ENCODE data around the gene DIS3L2. TPM values are rescaled to one million over a fixed set of nuclear protein-coding genes. Genes with fewer than 3 reads are reported as not detected.

The DIS3L2 gene
- total RNA-seq, 1 donor from 2014 or later: 24.0 TPM

GRCh38 chr2:232139786-232140562 is 178.5 kb downstream of the DIS3L2 start:
- H3K4me2 ChIP-seq (ENCODE audit: low read length): peak overlapping the region; percentile 37
- Mint-ChIP-seq H3K27ac (ENCODE audit: unreplicated experiment) (no peak overlapping the region), H3K4me3 (ENCODE audit: unreplicated experiment) (no peak overlapping the region), H3K9me3 (ENCODE audit: unreplicated experiment) (no peaks in the 10 kb centered on the region), H3K27me3 (ENCODE audit: low read depth, unreplicated experiment) (no peaks in the 10 kb centered on the region), H3K4me1 (ENCODE audit: low read depth, unreplicated experiment) (peaks cover 5% of the 10 kb centered on the region), H3K36me3 (ENCODE audit: low read depth, unreplicated experiment) (peaks cover 2% of the 10 kb centered on the region)
- H3K27me3 ChIP-seq (ENCODE audit: insufficient read depth, low read length): no peaks in the 10 kb centered on the region
- H2AFZ ChIP-seq (ENCODE audit: low read depth, low read length): no peak overlapping the region
- H3K36me3 ChIP-seq (ENCODE audit: insufficient read depth, low read length): no peaks in the 10 kb centered on the region
- no peak for FAIRE-seq
- no peaks in the 10 kb centered on the region for H4K20me1 ChIP-seq (ENCODE audit: insufficient read depth, low read length)
- H3K4me3 ChIP-seq (ENCODE audit: insufficient read depth, low read depth, low read length): no peak overlapping the region
- H3K4me1 ChIP-seq (ENCODE audit: insufficient read depth, low read length): peaks cover 9% of the 10 kb centered on the region
- H3K27ac ChIP-seq (ENCODE audit: low read depth, low read length): no peak overlapping the region
- H3K79me2 ChIP-seq (ENCODE audit: insufficient read depth, low read length): no peaks in the 10 kb centered on the region
- TF ChIP-seq CTCF (IDR thresholded peaks at IDR 0.05; ENCODE audit: insufficient read depth, low read depth, low read length): no peak
- no peak for TF ChIP-seq EZH2 (IDR thresholded peaks at IDR 0.05; ENCODE audit: insufficient read depth, low read length)
- peak; percentile 71 for DNase-seq (ENCODE audit: low read depth)
- no peak overlapping the region for H3K9ac ChIP-seq (ENCODE audit: low read length)
- H3K9me3 ChIP-seq (ENCODE audit: insufficient read depth, low read depth, low read length): no peaks in the 10 kb centered on the region

GRCh38 chr2:232141591-232141990 is 180.1 kb downstream of the DIS3L2 start:
- Histone ChIP-seq H3K36me3 (ENCODE audit: insufficient read depth, low read length) (no peaks in the 10 kb centered on the region), H3K9ac (ENCODE audit: low read length) (no peak overlapping the region), H3K4me1 (ENCODE audit: insufficient read depth, low read length) (peaks cover 13% of the 10 kb centered on the region), H3K4me2 (ENCODE audit: low read length) (no peak overlapping the region), H3K27me3 (ENCODE audit: insufficient read depth, low read length) (no peaks in the 10 kb centered on the region), H3K4me3 (ENCODE audit: insufficient read depth, low read depth, low read length) (no peak overlapping the region), H4K20me1 (ENCODE audit: insufficient read depth, low read length) (no peaks in the 10 kb centered on the region), H3K9me3 (ENCODE audit: insufficient read depth, low read depth, low read length) (no peaks in the 10 kb centered on the region), H3K27ac (ENCODE audit: low read depth, low read length) (no peak overlapping the region), H2AFZ (ENCODE audit: low read depth, low read length) (no peak overlapping the region), H3K79me2 (ENCODE audit: insufficient read depth, low read length) (no peaks in the 10 kb centered on the region)
- no peak for DNase-seq (ENCODE audit: low read depth)
- Mint-ChIP-seq H3K9me3 (ENCODE audit: unreplicated experiment) (no peaks in the 10 kb centered on the region), H3K27ac (ENCODE audit: unreplicated experiment) (no peak overlapping the region), H3K4me3 (ENCODE audit: unreplicated experiment) (no peak overlapping the region), H3K4me1 (ENCODE audit: low read depth, unreplicated experiment) (peaks cover 10% of the 10 kb centered on the region), H3K27me3 (ENCODE audit: low read depth, unreplicated experiment) (no peaks in the 10 kb centered on the region), H3K36me3 (ENCODE audit: low read depth, unreplicated experiment) (peaks cover 2% of the 10 kb centered on the region)
- no peak for FAIRE-seq
- no peak for TF ChIP-seq CTCF (IDR thresholded peaks at IDR 0.05; ENCODE audit: insufficient read depth, low read depth, low read length)
- no peak for TF ChIP-seq EZH2 (IDR thresholded peaks at IDR 0.05; ENCODE audit: insufficient read depth, low read length)

GRCh38 chr2:232142049-232142448 is 180.5 kb downstream of the DIS3L2 start:
- H3K4me1 Mint-ChIP-seq (ENCODE audit: low read depth, unreplicated experiment): peaks cover 10% of the 10 kb centered on the region
- H3K27ac ChIP-seq (ENCODE audit: low read depth, low read length): no peak overlapping the region
- H3K27ac Mint-ChIP-seq (ENCODE audit: unreplicated experiment): no peak overlapping the region
- no peaks in the 10 kb centered on the region for H3K36me3 ChIP-seq (ENCODE audit: insufficient read depth, low read length)
- H3K79me2 ChIP-seq (ENCODE audit: insufficient read depth, low read length): no peaks in the 10 kb centered on the region
- TF ChIP-seq CTCF (IDR thresholded peaks at IDR 0.05; ENCODE audit: insufficient read depth, low read depth, low read length): peak; percentile 65
- TF ChIP-seq EZH2 (IDR thresholded peaks at IDR 0.05; ENCODE audit: insufficient read depth, low read length): no peak
- H3K9me3 ChIP-seq (ENCODE audit: insufficient read depth, low read depth, low read length): no peaks in the 10 kb centered on the region
- DNase-seq (ENCODE audit: low read depth) (peak; percentile 8), FAIRE-seq (peak; percentile 65)
- no peak overlapping the region for H3K4me3 ChIP-seq (ENCODE audit: insufficient read depth, low read depth, low read length)
- no peaks in the 10 kb centered on the region for H3K27me3 Mint-ChIP-seq (ENCODE audit: low read depth, unreplicated experiment)
- H3K4me2 ChIP-seq (ENCODE audit: low read length): no peak overlapping the region
- H3K27me3 ChIP-seq (ENCODE audit: insufficient read depth, low read length): no peaks in the 10 kb centered on the region
- no peaks in the 10 kb centered on the region for H4K20me1 ChIP-seq (ENCODE audit: insufficient read depth, low read length)
- H2AFZ ChIP-seq (ENCODE audit: low read depth, low read length): no peak overlapping the region
- H3K36me3 Mint-ChIP-seq (ENCODE audit: low read depth, unreplicated experiment): peaks cover 2% of the 10 kb centered on the region
- no peak overlapping the region for H3K4me3 Mint-ChIP-seq (ENCODE audit: unreplicated experiment)
- no peaks in the 10 kb centered on the region for H3K9me3 Mint-ChIP-seq (ENCODE audit: unreplicated experiment)
- H3K9ac ChIP-seq (ENCODE audit: low read length): no peak overlapping the region
- H3K4me1 ChIP-seq (ENCODE audit: insufficient read depth, low read length): peaks cover 13% of the 10 kb centered on the region
